BLaER1 treated with 17β-estradiol and CSF1 and Interleukin-3, amounts not matched to agents 10 nM and 100 nM (cell line): ENCODE measurements around the gene LRCH1.

Experiments
- H3K27ac ChIP-seq, 11 experiments: shearing (Covaris generic); formaldehyde crosslinking; 2 replicates each; pipeline ENCODE4 v1.8.1; 2022
- H3K27me3 ChIP-seq, 11 experiments: shearing (Covaris generic); formaldehyde crosslinking; 2 replicates each; pipeline ENCODE4 v1.8.1; 2022
- H3K36me3 ChIP-seq, 11 experiments: shearing (Covaris generic); formaldehyde crosslinking; 2 replicates each; pipeline ENCODE4 v1.8.1; 2022
- H3K4me1 ChIP-seq, 10 experiments: shearing (Covaris generic); formaldehyde crosslinking; 2 replicates each; pipeline ENCODE4 v1.8.1; 2022
- H3K4me2 ChIP-seq, 11 experiments: shearing (Covaris generic); formaldehyde crosslinking; 2 replicates each; pipeline ENCODE4 v1.8.1; 2022
- H3K4me3 ChIP-seq, 10 experiments: shearing (Covaris generic); formaldehyde crosslinking; 2 replicates each; pipeline ENCODE4 v1.8.1; 2022
- H3K9ac ChIP-seq, 11 experiments: shearing (Covaris generic); formaldehyde crosslinking; 2 replicates each; pipeline ENCODE4 v1.8.1; 2022
- H3K9me3 ChIP-seq, 11 experiments: shearing (Covaris generic); formaldehyde crosslinking; replicated peaks in 1 of 11; 2 replicates each; pipeline ENCODE4 v1.8.1; 2022
- H4K20me1 ChIP-seq, 11 experiments: shearing (Covaris generic); formaldehyde crosslinking; 2 replicates each; pipeline ENCODE4 v1.8.1; 2022
- Cebpa-rat ChIP-seq, 11 experiments: shearing (Covaris generic); IDR thresholded peaks; 2 replicates each; pipeline ENCODE4 v1.8.1; 2022

Gene LRCH1

GRCh38 chr13:46582190-46582589, 29.2 kb downstream of the LRCH1 start:
- no peak overlapping the region for H3K9ac ChIP-seq
- peaks cover 14 to 99% (median 63%) of the 10 kb centered on the region in 11 experiments; a peak in 20 of 22 replicates for H4K20me1 ChIP-seq
- H3K9me3 ChIP-seq: no peaks in the 10 kb centered on the region
- H3K4me1 ChIP-seq: peaks cover 71 to 99% (median 92%) of the 10 kb centered on the region in 10 experiments
- H3K36me3 ChIP-seq: peaks cover 0 to 9% (median 0%) of the 10 kb centered on the region in 11 experiments; a peak in 4 of 22 replicates
- H3K27me3 ChIP-seq: no peaks in the 10 kb centered on the region
- no peak overlapping the region for H3K4me3 ChIP-seq
- H3K4me2 ChIP-seq: peak overlapping the region in 7 of 11 experiments; percentile 8 to 90 (median 23); a peak in 4 of 22 replicates
- TF ChIP-seq Cebpa-rat (IDR thresholded peaks at IDR 0.05): no peak
- no peak overlapping the region for H3K27ac ChIP-seq

DNA sequence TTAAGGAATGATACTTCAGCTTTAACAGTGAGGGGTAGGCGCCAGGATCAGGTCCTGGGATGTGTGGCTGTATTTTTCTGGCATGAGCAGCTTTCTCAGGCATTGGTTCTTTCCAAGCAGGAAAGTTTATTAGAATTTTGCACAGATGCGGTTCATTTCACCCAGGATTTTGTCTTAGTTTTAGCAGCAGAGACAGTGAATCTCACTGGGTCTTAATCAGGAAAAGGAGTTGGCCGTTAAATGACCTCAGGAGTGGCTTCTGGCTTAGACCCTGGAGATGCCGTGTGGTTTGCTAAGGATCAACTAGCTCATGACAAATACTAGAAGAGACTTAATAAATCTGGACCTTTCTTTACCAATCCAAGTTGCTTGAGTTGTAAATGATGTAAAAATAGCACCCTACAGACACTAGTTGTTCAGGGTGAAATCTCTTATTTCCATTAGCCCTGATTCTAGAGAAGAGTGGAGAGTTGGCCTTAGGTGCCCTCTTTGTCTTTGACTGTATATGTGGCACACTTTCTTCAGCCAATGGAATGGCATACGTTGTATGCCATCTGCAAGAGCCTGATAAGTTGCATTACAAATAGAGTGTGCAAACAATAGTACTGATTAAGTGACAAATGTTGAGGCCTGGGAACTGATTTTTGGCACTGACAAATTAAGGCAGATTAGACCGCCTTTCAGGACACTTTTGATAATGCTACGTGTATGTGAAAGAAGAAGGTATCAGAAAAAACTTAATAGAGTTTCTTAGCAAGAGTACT, 34.0 kb downstream of the LRCH1 start:
- H3K4me1 ChIP-seq: peaks cover 73 to 100% (median 96%) of the 10 kb centered on the region in 10 experiments
- H3K4me2 ChIP-seq: peak overlapping the region; percentile 73 to 87 (median 83)

DNA sequence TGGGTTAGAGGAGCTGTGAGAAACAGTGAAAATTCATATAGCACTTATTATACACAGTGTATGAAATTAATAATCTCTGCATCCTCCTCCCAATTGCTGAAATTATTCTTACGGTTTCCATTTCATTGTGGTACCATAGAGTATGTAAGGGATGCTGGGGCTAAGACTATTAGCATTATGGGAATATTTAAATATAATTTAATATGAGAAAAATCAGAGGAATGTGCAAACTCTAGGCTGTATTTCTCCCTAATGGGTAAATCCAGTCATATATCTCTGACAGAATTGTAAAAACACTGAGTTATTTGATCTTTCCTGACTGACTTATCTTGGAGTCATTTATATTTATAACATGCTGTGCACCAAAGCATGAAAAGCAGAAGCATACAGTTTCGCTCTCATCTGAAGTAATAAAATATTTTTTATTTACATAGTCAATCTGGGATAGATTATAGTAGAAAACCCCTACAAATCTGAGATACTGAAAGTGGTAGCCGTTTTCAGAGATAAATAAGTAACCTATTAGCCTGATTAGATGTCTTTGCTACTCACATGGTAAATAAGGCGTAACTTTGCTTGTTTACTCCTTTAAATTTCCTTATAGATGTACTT, 34.9 kb downstream of the LRCH1 start:
- Histone ChIP-seq H4K20me1 (peaks cover 14 to 99% (median 47%) of the 10 kb centered on the region in 11 experiments; a peak in 17 of 22 replicates), H3K4me3 (no peak overlapping the region; a peak in 1 of 20 replicates), H3K9me3 (no peaks in the 10 kb centered on the region), H3K36me3 (no peaks in the 10 kb centered on the region), H3K4me1 (peaks cover 83 to 100% (median 99%) of the 10 kb centered on the region in 10 experiments), H3K9ac (peak overlapping the region in 1 of 11 experiments; percentile 13; a peak in 1 of 22 replicates), H3K27ac (peak overlapping the region in 9 of 11 experiments; percentile 17 to 76 (median 54); a peak in 15 of 22 replicates), H3K27me3 (no peaks in the 10 kb centered on the region), H3K4me2 (peak overlapping the region; percentile 73 to 87 (median 83); a peak in 21 of 22 replicates)
- no peak for TF ChIP-seq Cebpa-rat (IDR thresholded peaks at IDR 0.05)

More for the DNA sequence above, 34.0 kb downstream of the LRCH1 start:
- Histone ChIP-seq H3K9ac (peak overlapping the region in 6 of 11 experiments; percentile 14 to 71 (median 64); a peak in 8 of 22 replicates), H4K20me1 (peaks cover 14 to 98% (median 46%) of the 10 kb centered on the region in 11 experiments; a peak in 17 of 22 replicates), H3K4me3 (no peak overlapping the region), H3K27me3 (no peaks in the 10 kb centered on the region), H3K9me3 (no peaks in the 10 kb centered on the region), H3K36me3 (no peaks in the 10 kb centered on the region), H3K27ac (peak overlapping the region in 9 of 11 experiments; percentile 23 to 76 (median 62); a peak in 18 of 22 replicates)
- TF ChIP-seq Cebpa-rat (IDR thresholded peaks at IDR 0.05): no peak

- peaks cover 89 to 100% (median 99%) of the 10 kb centered on the region in 10 experiments for H3K4me1 ChIP-seq
Observed at GRCh38 chr13:46592385-46592784, 39.4 kb downstream of the LRCH1 start.

GRCh38 chr13:46593398-46593797, 40.4 kb downstream of the LRCH1 start:
- Histone ChIP-seq H3K27me3 (no peaks in the 10 kb centered on the region), H3K9me3 (no peaks in the 10 kb centered on the region), H4K20me1 (peaks cover 0 to 75% (median 27%) of the 10 kb centered on the region in 11 experiments; a peak in 16 of 22 replicates), H3K4me1 (peaks cover 88 to 100% (median 97%) of the 10 kb centered on the region in 10 experiments), H3K27ac (peak overlapping the region in 2 of 11 experiments; percentile 2 to 5; a peak in 3 of 22 replicates), H3K4me2 (peak overlapping the region; percentile 54 to 97 (median 86)), H3K36me3 (no peaks in the 10 kb centered on the region), H3K9ac (no peak overlapping the region), H3K4me3 (no peak overlapping the region)
- no peak for TF ChIP-seq Cebpa-rat (IDR thresholded peaks at IDR 0.05)

More at GRCh38 chr13:46592385-46592784, 39.4 kb downstream of the LRCH1 start:
- H3K9me3 ChIP-seq: no peaks in the 10 kb centered on the region
- H3K27ac ChIP-seq: peak overlapping the region in 2 of 11 experiments; percentile 6 to 8; a peak in 3 of 22 replicates
- no peak for TF ChIP-seq Cebpa-rat (IDR thresholded peaks at IDR 0.05)
- no peaks in the 10 kb centered on the region for H3K27me3 ChIP-seq
- H3K9ac ChIP-seq: no peak overlapping the region
- H3K36me3 ChIP-seq: no peaks in the 10 kb centered on the region
- H3K4me3 ChIP-seq: no peak overlapping the region
- H4K20me1 ChIP-seq: peaks cover 0 to 85% (median 35%) of the 10 kb centered on the region in 11 experiments; a peak in 17 of 22 replicates
- H3K4me2 ChIP-seq: peak overlapping the region; percentile 52 to 97 (median 86)

GRCh38 chr13:46594374-46595078, 41.6 kb downstream of the LRCH1 start:
- H4K20me1 ChIP-seq: peaks cover 0 to 64% (median 27%) of the 10 kb centered on the region in 11 experiments; a peak in 16 of 22 replicates
- no peaks in the 10 kb centered on the region for H3K36me3 ChIP-seq
- H3K9ac ChIP-seq: peak overlapping the region in 10 of 11 experiments; percentile 18 to 77 (median 58); a peak in 9 of 22 replicates
- peak overlapping the region; percentile 80 to 97 (median 86) for H3K4me2 ChIP-seq
- peak overlapping the region in 9 of 11 experiments; percentile 85 to 95 (median 93); a peak in 19 of 22 replicates for H3K27ac ChIP-seq
- no peaks in the 10 kb centered on the region for H3K27me3 ChIP-seq
- H3K4me1 ChIP-seq: peaks cover 87 to 100% (median 96%) of the 10 kb centered on the region in 10 experiments
- no peaks in the 10 kb centered on the region for H3K9me3 ChIP-seq
- TF ChIP-seq Cebpa-rat (IDR thresholded peaks at IDR 0.05): no peak
- 0 out of 20 replicates have a peak overlapping the region, but pooled peaks of 1 of the 10 experiments have one; percentile 35 for H3K4me3 ChIP-seq

DNA sequence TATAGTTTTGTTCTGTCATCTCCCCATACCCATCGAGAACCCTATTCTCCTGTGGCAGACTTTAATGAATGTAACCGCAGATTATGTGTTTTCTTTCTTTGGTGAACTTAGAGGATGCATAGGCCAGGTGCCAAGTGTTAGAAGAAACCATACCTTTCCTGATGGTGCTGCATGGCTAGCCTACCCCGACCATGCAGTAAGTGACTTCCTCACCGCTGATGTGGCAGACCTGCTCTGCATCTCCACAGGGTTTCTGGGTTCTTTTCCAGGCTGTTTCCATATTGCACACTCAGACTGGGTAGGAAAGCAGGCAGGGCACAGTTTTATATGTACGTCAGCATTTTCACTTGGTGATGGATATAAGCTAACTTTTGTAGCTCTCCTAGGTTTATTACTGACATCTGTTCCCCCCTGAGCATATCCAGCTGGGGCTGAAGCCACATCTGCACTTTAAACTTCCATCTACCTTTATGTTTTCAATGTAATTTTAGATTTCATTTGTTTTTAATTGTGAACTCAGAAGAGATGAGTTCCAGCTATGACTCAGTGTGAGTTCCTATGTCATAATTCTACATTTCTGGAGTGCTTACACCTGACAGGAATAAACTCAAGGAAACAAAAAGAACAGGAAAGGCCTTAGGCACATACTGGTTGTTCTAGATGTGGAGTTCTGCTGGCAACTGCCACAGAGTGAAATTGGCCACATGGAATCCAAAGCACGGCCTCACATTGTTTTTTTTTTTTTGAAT, 42.3 kb downstream of the LRCH1 start:
- Histone ChIP-seq H3K9me3 (no peaks in the 10 kb centered on the region), H3K4me1 (peaks cover 87 to 100% (median 96%) of the 10 kb centered on the region in 10 experiments), H4K20me1 (peaks cover 0 to 56% (median 26%) of the 10 kb centered on the region in 11 experiments; a peak in 16 of 22 replicates), H3K9ac (peak overlapping the region; percentile 18 to 77 (median 59); a peak in 20 of 22 replicates), H3K4me2 (peak overlapping the region; percentile 80 to 97 (median 86)), H3K4me3 (peak overlapping the region in 5 of 10 experiments; percentile 8 to 35 (median 24); a peak in 5 of 20 replicates), H3K36me3 (no peaks in the 10 kb centered on the region), H3K27me3 (no peaks in the 10 kb centered on the region), H3K27ac (peak overlapping the region; percentile 61 to 95 (median 91); a peak in 21 of 22 replicates)
- TF ChIP-seq Cebpa-rat (IDR thresholded peaks at IDR 0.05): no peak
